NCI-H510A treated with DMSO at 0.1 percent for 48 hours (cell line): ENCODE data around the gene DDX56.

Experiments used
- DNase-seq: peaks from one replicate; lab custom pipeline; 2025; lab: John Stamatoyannopoulos, UW

Gene DDX56, protein sequence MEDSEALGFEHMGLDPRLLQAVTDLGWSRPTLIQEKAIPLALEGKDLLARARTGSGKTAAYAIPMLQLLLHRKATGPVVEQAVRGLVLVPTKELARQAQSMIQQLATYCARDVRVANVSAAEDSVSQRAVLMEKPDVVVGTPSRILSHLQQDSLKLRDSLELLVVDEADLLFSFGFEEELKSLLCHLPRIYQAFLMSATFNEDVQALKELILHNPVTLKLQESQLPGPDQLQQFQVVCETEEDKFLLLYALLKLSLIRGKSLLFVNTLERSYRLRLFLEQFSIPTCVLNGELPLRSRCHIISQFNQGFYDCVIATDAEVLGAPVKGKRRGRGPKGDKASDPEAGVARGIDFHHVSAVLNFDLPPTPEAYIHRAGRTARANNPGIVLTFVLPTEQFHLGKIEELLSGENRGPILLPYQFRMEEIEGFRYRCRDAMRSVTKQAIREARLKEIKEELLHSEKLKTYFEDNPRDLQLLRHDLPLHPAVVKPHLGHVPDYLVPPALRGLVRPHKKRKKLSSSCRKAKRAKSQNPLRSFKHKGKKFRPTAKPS

GRCh38 chr7:44573464-44574286, at the start of gene DDX56:
TSS of gene DDX56 (minus strand) at chr7:44573908. CDS start at chr7:44573895, 13 bp downstream.
- DNase-seq: peak; percentile 95

DNA sequence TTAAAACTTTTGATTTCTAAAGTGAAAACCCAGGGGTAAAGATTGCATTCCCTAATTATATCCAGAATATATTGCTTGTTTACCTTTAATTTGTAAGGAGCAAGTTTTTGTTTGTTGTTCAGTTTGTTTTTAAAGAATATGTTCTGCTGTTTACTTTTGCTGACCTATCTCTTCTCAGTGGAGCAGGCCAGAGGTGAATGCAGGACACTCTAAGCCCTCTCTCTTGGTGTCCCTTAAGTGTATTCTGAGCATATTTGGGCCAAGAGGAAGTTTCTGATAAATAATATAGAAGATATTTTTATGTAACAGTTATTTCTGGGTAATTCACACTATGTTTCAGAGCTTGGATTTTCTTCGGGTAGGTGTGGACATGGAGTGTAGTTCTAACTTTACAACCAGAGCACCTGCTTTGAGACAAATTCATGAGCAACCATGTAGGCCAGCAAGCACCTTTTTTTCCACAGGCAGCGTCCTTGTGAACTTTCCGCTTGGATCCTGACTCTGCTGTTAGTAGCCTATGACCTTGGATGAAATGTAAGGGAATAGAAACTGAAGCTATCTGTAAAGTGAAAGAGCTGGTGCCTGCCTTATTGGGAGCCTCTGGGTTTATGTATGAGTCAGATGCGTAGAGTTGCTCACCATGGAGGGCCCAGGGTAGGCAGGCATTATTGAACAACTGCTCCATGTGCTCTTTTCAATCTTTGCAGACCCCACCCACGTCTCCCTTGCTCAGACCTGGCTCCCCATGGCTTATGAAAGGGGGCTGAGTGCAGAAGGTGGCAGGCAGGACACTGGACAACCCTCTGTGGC, 48.8 kb upstream of the DDX56 start:
- DNase-seq: no peak

DNA sequence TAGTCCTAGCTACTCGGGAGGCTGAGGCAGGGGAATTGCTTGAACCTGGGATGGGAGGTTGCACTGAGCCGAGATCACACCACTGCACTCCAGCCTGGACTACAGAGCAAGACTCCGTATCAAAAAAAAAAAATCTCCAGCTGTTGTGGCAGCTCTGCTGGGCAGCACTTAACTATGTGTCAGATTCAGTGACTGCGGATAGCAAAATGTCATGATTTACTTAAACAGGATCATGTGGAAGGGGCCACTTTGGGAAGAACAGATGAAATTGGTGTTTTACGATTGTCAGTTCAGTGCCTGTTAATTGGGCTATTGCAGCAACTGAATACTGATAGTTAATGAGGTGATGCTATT, 48.0 kb upstream of the DDX56 start:
- no peak for DNase-seq

DNA sequence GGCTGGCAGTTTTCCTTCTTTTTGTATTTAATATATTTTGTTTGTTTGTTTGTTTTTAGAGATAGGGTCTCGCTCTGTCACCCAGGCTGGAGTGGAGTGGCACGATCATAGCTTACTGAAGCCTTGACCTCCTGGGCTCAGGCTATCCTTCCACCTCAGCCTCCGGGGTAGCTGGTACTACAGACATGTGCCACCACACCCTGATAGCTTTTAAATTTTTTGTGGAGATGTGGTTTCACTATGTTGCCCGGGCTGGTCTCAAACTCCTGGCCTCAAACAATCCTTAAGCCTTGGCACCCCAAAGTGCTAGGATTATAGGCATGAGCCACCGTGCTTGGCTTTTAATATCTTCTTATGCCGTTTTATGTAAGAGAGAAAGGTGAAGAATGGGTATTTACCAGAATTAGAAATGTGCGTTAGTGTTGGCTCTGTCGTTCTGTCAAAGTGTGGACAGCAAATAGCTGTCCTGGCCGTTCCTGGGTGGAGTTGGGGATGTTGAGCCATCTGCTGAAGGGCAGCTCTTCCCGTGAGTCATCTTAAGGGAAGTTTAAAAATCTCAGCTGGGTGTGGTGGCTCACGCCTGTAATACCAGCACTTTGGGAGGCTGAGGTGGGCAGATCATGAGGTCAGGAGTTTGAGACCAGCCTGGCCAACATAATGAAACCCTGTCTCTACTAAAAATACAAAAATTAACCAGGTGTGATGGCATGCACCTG, 47.5 kb upstream of the DDX56 start:
- no peak for DNase-seq

DNA sequence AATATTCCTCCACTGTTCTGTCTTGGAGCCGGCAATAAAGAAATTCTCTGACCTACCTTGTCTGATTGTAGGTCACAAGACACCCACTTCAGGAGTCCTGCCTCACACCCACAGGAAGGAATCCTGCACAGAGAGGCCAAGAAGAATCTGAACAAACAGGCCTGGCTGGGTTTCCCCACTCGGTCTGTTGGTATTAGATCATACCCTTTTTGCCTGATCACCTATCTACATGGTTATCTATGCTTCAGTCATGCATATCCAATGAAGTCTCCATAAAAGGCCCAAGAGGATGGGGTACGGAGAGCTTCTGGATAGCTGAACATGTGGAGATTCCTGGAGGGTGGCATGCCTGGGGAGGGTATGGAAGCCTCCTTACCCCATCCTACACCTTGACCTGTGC, 45.0 kb upstream of the DDX56 start:
- DNase-seq: peak; percentile 54

GRCh38 chr7:44618045-44618444, 44.3 kb upstream of the DDX56 start:
- no peak for DNase-seq

DNA sequence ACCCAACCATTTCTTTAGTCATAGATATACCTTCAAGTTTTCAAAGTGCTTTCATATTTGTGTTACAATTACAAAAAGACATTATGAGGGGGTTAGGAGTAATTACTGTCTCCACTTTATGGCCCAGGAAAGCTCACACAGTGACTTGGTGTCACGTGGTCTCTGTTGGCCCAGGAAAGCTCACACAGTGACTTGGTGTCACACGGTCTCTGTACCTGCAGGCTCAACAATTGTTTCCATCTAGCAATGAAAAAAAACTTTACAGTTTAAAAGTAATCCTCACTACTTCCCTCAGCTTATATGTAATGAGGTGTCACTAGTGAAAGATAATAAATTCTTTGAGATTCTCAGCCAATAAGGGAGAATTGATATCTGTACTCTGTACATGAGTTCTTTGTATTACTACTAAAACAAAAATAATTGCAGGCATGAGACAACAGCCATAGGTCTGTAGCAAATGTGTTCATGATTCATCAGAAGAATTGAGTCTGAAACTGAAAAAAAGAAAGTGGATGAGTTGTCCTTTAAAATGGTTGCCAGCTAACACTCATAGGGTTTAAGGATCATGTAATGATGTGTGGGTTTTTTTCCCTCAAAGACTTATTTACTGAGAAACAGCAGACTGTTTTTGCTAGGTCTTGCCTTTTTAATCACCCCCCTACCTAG, 43.6 kb upstream of the DDX56 start:
- DNase-seq: no peak

DNA sequence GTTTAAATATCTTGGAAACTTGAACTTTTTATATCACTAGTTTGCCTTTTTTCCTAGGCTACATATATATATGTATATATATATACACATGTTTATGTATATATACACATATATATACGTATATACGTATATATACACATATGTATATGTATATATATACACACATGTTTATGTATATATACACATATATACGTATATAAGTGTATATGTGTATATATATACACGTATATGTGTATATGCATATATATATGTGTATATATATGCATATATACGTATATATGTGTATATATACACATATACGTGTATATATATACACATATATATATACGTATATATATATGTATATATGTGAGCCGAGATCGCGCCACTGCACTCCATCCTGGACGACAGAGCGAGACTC, 42.8 kb upstream of the DDX56 start:
- no peak for DNase-seq

GRCh38 chr7:44615793-44616192, 42.1 kb upstream of the DDX56 start:
- no peak for DNase-seq

GRCh38 chr7:44615149-44615611, 41.5 kb upstream of the DDX56 start:
- no peak for DNase-seq

GRCh38 chr7:44609829-44610228, 36.1 kb upstream of the DDX56 start:
- no peak for DNase-seq

GRCh38 chr7:44608916-44609648, 35.4 kb upstream of the DDX56 start:
- no peak for DNase-seq

DNA sequence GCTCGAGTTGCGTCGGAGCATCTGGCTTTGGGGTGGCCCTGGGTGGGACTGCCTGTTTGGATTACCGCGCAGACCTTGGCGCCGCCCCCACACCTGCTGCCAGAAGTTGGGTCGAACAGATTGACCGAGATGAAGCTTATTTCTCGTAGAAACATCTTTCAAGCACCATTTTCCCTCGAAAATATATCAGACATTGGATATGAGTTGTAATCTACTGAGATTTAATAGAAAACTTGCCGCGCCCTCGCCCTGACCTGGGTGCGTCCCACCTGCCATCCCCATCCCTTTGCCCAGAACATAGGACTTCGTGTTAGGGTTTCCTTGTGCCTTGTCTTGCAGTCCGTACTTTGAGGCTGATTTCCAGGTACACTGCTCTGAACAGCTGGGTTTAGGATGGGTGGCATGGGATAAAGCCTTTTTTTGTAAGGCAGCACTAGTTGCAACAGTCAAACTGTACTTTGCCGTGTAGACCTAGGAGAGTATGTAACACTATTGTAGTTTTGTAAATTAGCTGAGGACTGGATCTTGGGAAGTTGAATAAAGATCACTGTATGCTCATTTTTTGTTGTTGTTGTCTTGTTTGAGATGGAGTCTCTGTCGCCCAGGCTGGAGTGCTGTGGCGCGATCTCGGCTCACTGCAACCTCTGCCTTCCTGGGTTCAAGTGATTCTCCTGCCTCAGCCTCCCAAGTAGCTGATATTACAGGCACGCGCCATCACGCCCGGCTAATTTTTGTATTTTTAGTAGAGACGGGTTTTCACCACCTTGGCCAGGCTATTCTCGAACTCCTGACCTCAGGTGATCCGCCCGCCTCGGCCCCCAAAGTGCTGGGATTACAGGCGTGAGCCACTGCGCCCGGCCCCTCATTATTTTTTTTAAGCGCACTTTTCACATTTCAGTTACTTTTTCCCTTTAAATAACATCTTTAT, 33.7 kb upstream of the DDX56 start:
- DNase-seq: no peak

GRCh38 chr7:44606341-44607140, 32.8 kb upstream of the DDX56 start, which contains the start of gene OGDH:
TSS of gene OGDH (plus strand) at chr7:44606627. CDS start at chr7:44624344, 17,717 bp downstream.
- DNase-seq: peak; percentile 96

DNA sequence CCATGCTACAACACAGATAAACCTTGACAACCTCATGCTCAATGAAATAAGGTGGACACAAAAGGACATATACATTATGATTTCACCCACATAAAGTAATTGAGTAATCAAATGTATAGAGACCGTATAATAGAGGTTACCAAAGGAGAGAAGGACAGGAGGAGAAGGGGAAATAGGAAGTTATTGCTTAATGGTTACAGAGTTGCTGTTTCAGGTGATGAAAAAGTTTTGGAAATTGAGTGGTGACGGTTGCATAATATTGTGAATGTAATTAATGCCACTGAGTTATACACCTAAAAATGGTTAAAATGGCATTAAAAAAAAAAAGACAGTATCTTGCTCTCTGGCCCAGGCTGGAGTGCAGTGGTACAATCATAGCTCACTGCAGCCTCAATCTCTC, 31.2 kb upstream of the DDX56 start:
- no peak for DNase-seq

DNA sequence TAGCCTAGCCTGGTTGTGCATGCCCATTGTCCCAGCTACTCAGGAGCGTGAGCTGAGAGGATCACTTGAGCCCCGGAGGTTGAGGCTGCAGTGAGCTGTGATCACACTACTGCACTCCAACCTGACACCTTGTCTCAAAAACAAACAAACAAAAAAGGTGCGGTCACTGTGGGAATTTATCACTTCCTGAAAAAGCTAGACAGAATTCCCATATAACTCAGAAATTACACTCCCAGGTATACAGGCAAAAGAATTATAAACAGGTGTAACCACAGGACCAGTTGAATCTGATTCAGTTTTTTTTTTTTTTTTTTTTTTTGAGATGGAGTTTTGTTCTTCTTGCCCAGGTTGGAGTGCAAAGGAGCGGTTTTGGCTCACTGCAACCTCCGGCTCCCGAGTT, 29.5 kb upstream of the DDX56 start:
- no peak for DNase-seq

- no peak for DNase-seq
Observed at GRCh38 chr7:44602576-44602910, 28.8 kb upstream of the DDX56 start.

DNA sequence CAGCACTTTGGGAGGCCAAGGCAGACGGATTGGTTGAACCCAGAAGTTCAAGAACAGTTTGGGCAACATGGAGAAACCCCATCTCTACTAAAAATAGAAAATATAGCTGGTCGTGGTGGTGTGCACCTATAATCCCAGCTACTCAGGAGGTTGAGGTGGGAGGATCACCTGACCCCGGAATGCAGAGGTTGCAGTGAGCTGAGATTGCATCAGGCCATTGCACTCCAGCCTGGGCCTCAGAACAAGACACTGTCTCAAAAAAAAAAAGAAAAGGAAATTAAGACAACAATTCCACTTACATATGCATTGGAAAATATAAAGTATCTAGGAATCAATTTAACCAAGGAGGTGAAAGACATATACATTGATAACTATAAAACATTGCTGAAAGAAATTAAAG, 25.5 kb upstream of the DDX56 start:
- DNase-seq: no peak
